Endothelial cell of umbilical vein (primary cell): Measurements from ENCODE around the gene TOGARAM2. TPM values are rescaled to one million over a fixed set of nuclear protein-coding genes. Genes with fewer than 3 reads are reported as not detected.

Source experiments
- BruUV-seq: library from RNA; stranded (reverse); fragments of 400-500 nt; replicated peaks from 2 replicates; lab custom pipeline; 2021; lab: Mats Ljungman, UMichigan
- CTCF ChIA-PET: fragments of 300-600, 350-600 bp; sonication (Branson Sonifier 250); formaldehyde crosslinking; loops from one replicate; lab custom pipeline; 2021; ENCODE audit warnings: antibody characterized with exemption, inconsistent platforms; lab: Charles Lee
- POLR2A ChIA-PET: fragments of 300-600, 350-600 bp; sonication (Branson Sonifier 250); formaldehyde crosslinking; loops from one replicate; lab custom pipeline; 2021; ENCODE audit warnings: antibody characterized with exemption, inconsistent platforms; lab: Charles Lee
- DNase-seq: peaks from one replicate; pipeline ENCODE4 v3.0.0-alpha.2; 2011; ENCODE audit warnings: low read depth, low spot score
- FAIRE-seq: peaks from 2 replicates; lab custom pipeline; 2011; peaks lifted over from hg19 to GRCh38; lab: Jason Lieb, UNC
- H2AFZ ChIP-seq: 2 replicates; pipeline ENCODE4 v1.6.0; 2012; ENCODE audit warnings: low read depth, low read length, control low read depth, inconsistent platforms
- H3K27ac ChIP-seq: 2 replicates; pipeline ENCODE4 v1.5.1; 2011; ENCODE audit warnings: low read depth, mild to moderate bottlenecking, control low read depth, low read length, moderate library complexity; ENCODE audit not compliant: insufficient read depth
- H3K27me3 ChIP-seq, 2 experiments: 2 replicates each; pipeline versions ENCODE4 v1.6.0 to v1.6.1; 2011; ENCODE audit warnings: low read length in 2 of 2, mixed read lengths in 1 of 2; ENCODE audit not compliant: control insufficient read depth in 2 of 2, insufficient read depth in 2 of 2
- H3K36me3 ChIP-seq, 2 experiments: 2 replicates in 1 of 2; 3 replicates in 1 of 2; pipeline ENCODE4 v1.5.1; 2011; ENCODE audit warnings: low read length in 2 of 2, mild to moderate bottlenecking in 1 of 2, moderate library complexity in 1 of 2; ENCODE audit not compliant: control insufficient read depth in 2 of 2, insufficient read depth in 2 of 2; ENCODE audit errors: extremely low read depth in 1 of 2
- H3K4me1 ChIP-seq: 3 replicates; pipeline ENCODE4 v1.5.1; 2011; ENCODE audit warnings: mild to moderate bottlenecking, low read length; ENCODE audit not compliant: control insufficient read depth, insufficient read depth; ENCODE audit errors: extremely low read depth
- H3K4me2 ChIP-seq: 2 replicates; pipeline ENCODE4 v1.6.1; 2011; ENCODE audit warnings: low read length, control low read depth, mixed read lengths; ENCODE audit not compliant: insufficient read depth
- H3K4me3 ChIP-seq, 3 experiments: fragments of 200-600 bp in 1 of 3; sonication (generic), shearing (Covaris generic) in 1 of 3; replicated peaks in 1 of 3; 2 replicates each; pipeline ENCODE4 v1.5.1; 2011 to 2016; ENCODE audit warnings: control low read depth in 3 of 3, low read length in 3 of 3, mild to moderate bottlenecking in 2 of 3, inconsistent platforms in 1 of 3, low read depth in 1 of 3, moderate library complexity in 1 of 3; ENCODE audit not compliant: insufficient read depth in 1 of 3
- H3K79me2 ChIP-seq: 2 replicates; pipeline ENCODE4 v1.6.0; 2012; ENCODE audit warnings: low read length, inconsistent platforms; ENCODE audit not compliant: control insufficient read depth, insufficient read depth
- H3K9ac ChIP-seq: replicated peaks from 2 replicates; pipeline ENCODE3; 2011; ENCODE audit warnings: low read length, control low read depth; ENCODE audit not compliant: insufficient read depth; ENCODE audit errors: extremely low read depth
- H3K9me1 ChIP-seq: replicated peaks from 3 replicates; pipeline ENCODE4 v1.6.0; 2011; ENCODE audit warnings: mild to moderate bottlenecking, low read length; ENCODE audit not compliant: control insufficient read depth, insufficient read depth; ENCODE audit errors: extremely low read depth
- H3K9me3 ChIP-seq: replicated peaks from 2 replicates; pipeline ENCODE4 v1.5.1; 2012; ENCODE audit warnings: low read length, inconsistent platforms; ENCODE audit not compliant: control insufficient read depth, insufficient read depth
- H4K20me1 ChIP-seq: replicated peaks from 2 replicates; pipeline ENCODE3; 2011; ENCODE audit warnings: mild to moderate bottlenecking, low read length; ENCODE audit not compliant: control insufficient read depth, insufficient read depth; ENCODE audit errors: extremely low read depth
- CTCF ChIP-seq, 2 donors: IDR thresholded peaks; 1 replicate in 1 of 2; 2 replicates in 1 of 2; pipeline ENCODE4 v1.5.1; 2011; ENCODE audit warnings: low read length in 2 of 2, mild to moderate bottlenecking in 2 of 2, moderate library complexity in 2 of 2, control low read depth in 1 of 2, inconsistent platforms in 1 of 2, low read depth in 1 of 2; ENCODE audit not compliant: insufficient read depth in 1 of 2; ENCODE audit errors: extremely low read depth in 1 of 2
- EZH2 ChIP-seq: IDR thresholded peaks from 2 replicates; pipeline ENCODE4 v1.6.1; 2012; ENCODE audit warnings: borderline replicate concordance, low read depth, mild to moderate bottlenecking, moderate library complexity, low read length, inconsistent platforms; ENCODE audit not compliant: severe bottlenecking
- FOS ChIP-seq: IDR thresholded peaks from 2 replicates; pipeline ENCODE4 v1.6.1; 2011; ENCODE audit warnings: mild to moderate bottlenecking, low read length, moderate library complexity, borderline replicate concordance; ENCODE audit not compliant: insufficient read depth
- GATA2 ChIP-seq: IDR thresholded peaks from 2 replicates; pipeline ENCODE4 v1.7.0; 2011; ENCODE audit warnings: low read depth, mild to moderate bottlenecking, moderate library complexity, mixed read lengths, low read length; ENCODE audit not compliant: insufficient read length, insufficient read depth
- JUN ChIP-seq: IDR thresholded peaks from 2 replicates; pipeline ENCODE4 v1.6.1; 2011; ENCODE audit warnings: borderline replicate concordance, low read depth; ENCODE audit not compliant: insufficient read length, insufficient read depth
- MAX ChIP-seq: IDR thresholded peaks from 2 replicates; pipeline ENCODE4 v1.6.1; 2011; ENCODE audit not compliant: insufficient read depth, insufficient read length
- MYC ChIP-seq: IDR thresholded peaks from one replicate; pipeline ENCODE4 v1.6.1; 2011; ENCODE audit warnings: mild to moderate bottlenecking, low read depth, low read length
- POLR2A ChIP-seq: IDR thresholded peaks from 2 replicates; pipeline ENCODE4 v1.6.1; 2012; ENCODE audit warnings: low read depth, mild to moderate bottlenecking, control low read depth, low read length
- POLR2AphosphoS5 ChIP-seq: IDR thresholded peaks from 2 replicates; pipeline ENCODE4 v1.6.1; 2012; ENCODE audit warnings: low read depth, mild to moderate bottlenecking, control low read depth, low read length, moderate library complexity; ENCODE audit not compliant: insufficient read depth
- dilution Hi-C: fragments of 300-500 bp; cut with MboI; formaldehyde crosslinking; loops from one replicate; pipeline ENCODE4 v1.15.0; 2019; ENCODE audit warnings: low sequenced_read_pairs; ENCODE audit not compliant: extremely low pct_ligation_motif_present
- intact Hi-C: fragments of 100-400 bp; cut with micrococcal nuclease; formaldehyde crosslinking; loops from one replicate; pipeline ENCODE4 v1.10.0; 2022
- polyA plus RNA-seq, 4 experiments: library from polyadenylated mRNA; depleted of rRNA in 3 of 4; stranded (reverse) in 3 of 4; unstranded in 1 of 4; fragments of >200 nt; gene quantifications; 2 replicates each; pipeline versions ENCODE4 v1.2.1 to v1.2.3, GENCODE V29; 2011 to 2012; ENCODE audit warnings: missing spikeins in 1 of 4
- total RNA-seq: library from RNA; stranded (reverse); gene quantifications from 2 replicates; pipeline ENCODE4 v1.2.3, GENCODE V29; 2021

TOGARAM2 gene
- total and polyA plus RNA-seq, 2 donors (not counting 3 experiments of a cell fraction or from before 2014, with no cell fraction given), result not detected

DNA sequence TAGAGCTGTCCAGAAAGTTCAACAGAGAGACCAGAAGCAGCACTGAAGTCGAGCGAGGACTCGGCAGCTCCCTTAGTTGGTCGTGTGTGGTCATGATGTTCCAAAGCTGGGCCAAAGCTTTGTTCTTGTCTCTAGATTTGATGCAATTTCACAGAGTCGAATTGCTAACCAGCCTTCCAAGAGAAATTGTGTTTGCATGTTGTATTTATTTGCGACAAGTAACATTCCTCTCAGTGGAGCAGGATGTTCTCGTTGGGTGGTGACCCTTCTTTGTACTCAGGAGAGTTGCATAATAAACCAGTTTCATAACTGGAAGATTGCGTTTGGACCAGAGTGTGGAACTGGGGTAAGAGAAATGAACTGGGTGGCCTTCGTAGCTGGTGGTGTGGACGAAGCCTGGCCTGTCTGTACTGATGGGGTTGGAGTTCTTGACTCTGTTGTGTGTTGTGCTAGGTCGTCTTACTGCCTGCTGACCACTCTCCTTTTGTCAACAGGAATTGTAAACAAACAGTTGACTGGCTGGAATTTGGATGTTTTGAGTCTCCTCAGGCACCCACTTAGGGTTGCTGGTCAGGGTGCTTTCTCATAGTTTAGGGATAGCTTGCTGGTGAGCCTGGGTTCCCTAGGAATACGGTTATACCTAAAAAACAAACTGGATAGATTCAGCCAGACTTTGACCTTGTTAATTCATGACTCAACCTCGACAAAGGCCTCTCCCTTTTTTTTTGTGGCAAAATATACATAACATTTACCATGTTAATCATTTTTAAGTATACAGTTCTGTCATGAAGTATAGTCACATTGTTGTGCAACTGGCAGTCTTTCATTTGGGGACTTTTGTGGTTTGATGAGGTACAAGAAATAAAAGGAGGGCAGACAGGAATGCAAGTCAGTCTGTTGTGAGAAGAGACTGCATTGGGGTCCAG lies 28.9 kb upstream of the TOGARAM2 start:
- no peak overlapping the region for H3K27ac ChIP-seq
- FAIRE-seq (no peak), DNase-seq (no peak)
- H4K20me1 ChIP-seq, result peaks cover 2% of the 10 kb centered on the region
- no peak overlapping the region for H3K9ac ChIP-seq
- peaks cover 3% of the 10 kb centered on the region for H3K4me1 ChIP-seq
- intact Hi-C loops, result no loop called here
- H3K4me2 ChIP-seq, result no peak overlapping the region
- POLR2A ChIA-PET, result no interaction called here
- no peaks in the 10 kb centered on the region for H3K9me1 ChIP-seq
- CTCF ChIA-PET, result no interaction called here
- no peak overlapping the region for H3K4me3 ChIP-seq
- no peaks in the 10 kb centered on the region for H3K27me3 ChIP-seq
- H3K36me3 ChIP-seq, result peaks cover 4 to 16% of the 10 kb centered on the region in 2 experiments
- no TSS peak for BruUV-seq
- H3K9me3 ChIP-seq, result no peaks in the 10 kb centered on the region
- no peaks in the 10 kb centered on the region for H3K79me2 ChIP-seq
- no peak for TF ChIP-seq JUN
- no peak for TF ChIP-seq GATA2
- no peak for TF ChIP-seq MYC
- no peak for TF ChIP-seq EZH2
- no peak for TF ChIP-seq MAX
- TF ChIP-seq FOS, result no peak
- TF ChIP-seq CTCF (IDR thresholded peaks at IDR 0.05; ENCODE audit: extremely low read depth in 1 of 2, insufficient read depth in 1 of 2, low read depth in 1 of 2, low read length in 2 of 2), result no peak
- TF ChIP-seq POLR2A, result no peak
- TF ChIP-seq POLR2AphosphoS5, result no peak
- dilution Hi-C loops, result no loop called here
- H2AFZ ChIP-seq, result no peak overlapping the region
